ENCODE results near the gene GABBR2.
"Not testable (repeated sequence)": the region's sequence is repeated elsewhere in the genome, so short reads cannot be mapped to it uniquely, and the experiment has no call there.

GABBR2 gene

GRCh38 chr9:98504298-98505282 lies 204.1 kb downstream of the GABBR2 start:
- DNase-seq = no peak

GRCh38 chr9:98503867-98504266 lies 204.9 kb downstream of the GABBR2 start:
- DNase-seq = no peak

GRCh38 chr9:98502976-98503325 lies 205.8 kb downstream of the GABBR2 start:
- DNase-seq = no peak

- DNase-seq = no peak
These were observed 206.3 kb downstream of the GABBR2 start for GRCh38 chr9:98502311-98502975.

GRCh38 chr9:98501819-98502218 lies 206.9 kb downstream of the GABBR2 start:
- DNase-seq = no peak

GRCh38 chr9:98501259-98501658 lies 207.5 kb downstream of the GABBR2 start:
- DNase-seq = not testable (repeated sequence)

- no peak for DNase-seq
These were observed 208.3 kb downstream of the GABBR2 start for GRCh38 chr9:98500337-98500919.

GRCh38 chr9:98495530-98495929 lies 213.2 kb downstream of the GABBR2 start:
- no peak for DNase-seq

GRCh38 chr9:98494852-98495251 lies 213.9 kb downstream of the GABBR2 start:
- DNase-seq = no peak

GRCh38 chr9:98491828-98492227 lies 216.9 kb downstream of the GABBR2 start:
- DNase-seq = no peak

- no peak for DNase-seq
These were observed 217.5 kb downstream of the GABBR2 start for GRCh38 chr9:98491231-98491651.

GRCh38 chr9:98488571-98489312 lies 220.0 kb downstream of the GABBR2 start:
- DNase-seq = no peak

- no peak for DNase-seq
These were observed 223.0 kb downstream of the GABBR2 start for GRCh38 chr9:98485706-98486105.

GRCh38 chr9:98484162-98484561 lies 224.6 kb downstream of the GABBR2 start:
- DNase-seq = no peak

- DNase-seq = no peak
These were observed 226.5 kb downstream of the GABBR2 start for GRCh38 chr9:98482226-98482625.

GRCh38 chr9:98481676-98482075 lies 227.1 kb downstream of the GABBR2 start:
- no peak for DNase-seq

GRCh38 chr9:98479967-98480847 lies 228.5 kb downstream of the GABBR2 start:
- DNase-seq = no peak

- no peak for DNase-seq
These were observed 229.3 kb downstream of the GABBR2 start for GRCh38 chr9:98479449-98479848.

- no peak for DNase-seq
These were observed 230.9 kb downstream of the GABBR2 start for GRCh38 chr9:98477884-98478283.

- DNase-seq = no peak
These were observed 236.5 kb downstream of the GABBR2 start for GRCh38 chr9:98472216-98472615.

GRCh38 chr9:98471185-98471584 lies 237.6 kb downstream of the GABBR2 start:
- DNase-seq = no peak
